T-helper 17 cell (primary cell): ENCODE data around the gene ZNRF3. TPM values are rescaled to one million over a fixed set of nuclear protein-coding genes. Genes with fewer than 3 reads are reported as not detected.
"Not testable (repeated sequence)": the region's sequence is repeated elsewhere in the genome, so short reads cannot be mapped to it uniquely, and the experiment has no call there.

ENCODE experiments used
- ATAC-seq: fragments of 150-1000 bp; cut with Tn5 transposase; 2 replicates; pipeline ENCODE4 v1.10.0; 2021; ENCODE audit warnings: mild to moderate bottlenecking, moderate library complexity
- DNase-seq, 3 donors: peaks; one replicate each; pipeline versions ENCODE4 v3.0.0 to v3.0.0-alpha.2; 2020 to 2021
- H3K9me3 ChIP-seq: one replicate; pipeline ENCODE4 v1.7.0; 2013; ENCODE audit warnings: low read length, mild to moderate bottlenecking; ENCODE audit not compliant: control insufficient read depth, poor library complexity, severe bottlenecking
- H3K27ac Mint-ChIP-seq: one replicate; pipeline ENCODE4 v1.8.0; 2022; ENCODE audit warnings: mild to moderate bottlenecking, moderate library complexity, mixed read lengths
- H3K27me3 Mint-ChIP-seq: one replicate; pipeline ENCODE4 v1.8.0; 2022; ENCODE audit warnings: mixed read lengths
- H3K36me3 Mint-ChIP-seq: one replicate; pipeline ENCODE4 v1.8.0; 2022; ENCODE audit warnings: low read depth, mixed read lengths
- H3K4me1 Mint-ChIP-seq: one replicate; pipeline ENCODE4 v1.8.0; 2022; ENCODE audit warnings: mild to moderate bottlenecking, mixed read lengths
- H3K4me3 Mint-ChIP-seq: one replicate; pipeline ENCODE4 v1.8.0; 2022; ENCODE audit warnings: mild to moderate bottlenecking, moderate library complexity, mixed read lengths
- total RNA-seq, 4 donors: library from RNA in 2 of 4; stranded (reverse) in 2 of 4; gene quantifications; one replicate each; pipeline ENCODE4 v1.2.3 and lab custom pipeline; 2022 to 2026

ZNRF3 gene
- total RNA-seq, 2 donors from 2014 or later: 0.31 to 0.72 TPM

DNA sequence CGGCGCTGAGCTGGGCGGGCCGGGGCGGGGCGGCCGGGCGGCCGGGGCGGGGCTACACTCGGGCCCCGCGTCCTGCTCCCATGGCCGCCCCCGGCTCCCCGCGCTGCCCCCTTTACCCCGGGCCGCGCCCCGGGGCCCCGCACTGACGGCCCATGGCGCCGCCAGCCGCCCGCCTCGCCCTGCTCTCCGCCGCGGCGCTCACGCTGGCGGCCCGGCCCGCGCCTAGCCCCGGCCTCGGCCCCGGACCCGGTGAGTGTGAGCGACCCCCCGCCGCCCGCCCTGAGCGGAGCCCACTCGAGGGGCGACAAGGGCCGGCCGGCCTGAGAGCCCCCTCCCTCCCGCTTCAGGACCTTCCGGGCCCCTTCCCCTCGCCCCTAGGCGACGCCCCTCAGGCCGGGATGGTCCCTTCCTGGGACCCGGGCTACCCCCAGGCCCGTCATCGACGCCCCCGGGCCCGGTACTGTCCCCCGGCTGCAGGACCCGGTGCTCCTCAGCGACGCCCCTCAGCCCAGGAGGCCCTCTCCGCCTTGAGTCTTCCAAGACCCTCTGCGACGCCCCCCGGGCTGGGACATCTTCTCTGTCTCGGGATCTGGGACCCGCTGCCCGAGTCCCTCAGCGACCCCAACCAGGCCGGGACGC, 189.7 kb downstream of the ZNRF3 start, which contains the start of gene KREMEN1:
Gene KREMEN1, plus strand, starts transcription at position 57 of the 639 bp plus-strand sequence. Its CDS starts 96 bp downstream, at position 153.
- H3K4me3 Mint-ChIP-seq: peak within 1 kb of the TSS; percentile 85
- H3K36me3 Mint-ChIP-seq: peaks cover 2% of the 10 kb centered on the region
- H3K27ac Mint-ChIP-seq: no peak within 1 kb of the TSS
- ATAC-seq: no peak
- H3K4me1 Mint-ChIP-seq: peaks cover 18% of the 10 kb centered on the region
- peaks cover 30% of the 10 kb centered on the region for H3K27me3 Mint-ChIP-seq
- peaks cover 2% of the 10 kb centered on the region for H3K9me3 ChIP-seq
- no peak for DNase-seq

DNA sequence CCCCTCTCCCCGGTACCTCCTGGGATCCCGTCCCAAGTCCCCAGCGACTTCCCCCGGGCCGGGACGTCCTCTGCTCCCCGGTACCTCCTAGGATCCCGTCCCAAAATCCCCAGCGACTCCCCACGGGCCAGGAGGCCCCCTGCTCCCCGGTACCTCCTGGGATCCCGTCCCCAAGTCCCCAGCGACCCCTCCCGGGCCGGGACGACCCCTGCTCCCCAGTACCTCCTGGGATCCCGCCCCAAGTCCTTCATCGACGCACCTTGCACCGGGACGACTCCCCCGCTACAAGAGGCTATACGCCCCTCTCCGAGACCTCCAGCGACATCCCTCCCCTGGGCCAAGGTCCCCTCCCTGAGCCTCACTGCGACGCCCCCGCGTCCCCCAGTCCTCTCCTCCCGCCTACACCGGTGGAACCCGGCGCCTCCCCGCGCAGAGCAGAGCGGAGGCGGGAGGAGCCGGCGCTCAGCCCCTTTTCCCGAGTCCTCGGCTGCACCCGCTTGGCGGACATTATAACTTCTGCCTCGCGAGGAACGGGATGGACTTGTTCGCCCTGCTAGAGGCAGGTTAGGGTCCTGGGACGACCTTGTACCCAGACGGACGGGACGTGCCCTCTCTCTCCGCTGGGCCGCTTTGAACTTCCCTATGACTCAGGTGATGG, 190.4 kb downstream of the ZNRF3 start:
- Mint-ChIP-seq H3K27ac (no peak overlapping the region), H3K27me3 (peaks cover 37% of the 10 kb centered on the region), H3K36me3 (peaks cover 2% of the 10 kb centered on the region), H3K4me1 (peaks cover 18% of the 10 kb centered on the region), H3K4me3 (peak overlapping the region; percentile 84)
- ATAC-seq (no peak), DNase-seq (peak in 1 of 3 donors; percentile 15)
- peaks cover 2% of the 10 kb centered on the region for H3K9me3 ChIP-seq

DNA sequence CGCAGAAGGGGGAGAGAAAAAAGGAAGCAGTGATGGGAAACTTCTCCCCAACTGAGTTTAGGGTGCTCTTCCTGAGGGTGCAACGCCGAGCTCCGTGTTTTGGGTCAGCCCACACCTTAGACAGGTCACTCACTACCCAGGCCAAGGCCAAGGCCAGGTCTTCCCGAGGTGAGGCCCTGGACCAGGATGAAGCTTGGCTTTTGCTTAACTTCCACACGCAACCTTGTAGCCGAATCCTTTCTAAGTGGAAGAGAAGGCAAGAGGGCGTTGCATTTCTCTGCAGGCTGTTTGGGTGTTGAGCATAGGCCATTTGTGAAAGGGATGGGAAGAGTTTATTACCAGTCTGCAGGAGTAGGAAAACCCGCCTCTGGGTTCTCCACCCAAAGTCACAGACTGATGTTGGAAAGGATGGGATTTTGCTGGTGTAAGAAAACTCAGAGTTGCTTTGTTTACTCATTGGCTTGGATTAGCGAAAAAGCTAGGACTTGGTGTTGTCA, 191.0 kb downstream of the ZNRF3 start:
- Mint-ChIP-seq H3K36me3 (peaks cover 2% of the 10 kb centered on the region), H3K4me1 (peaks cover 18% of the 10 kb centered on the region), H3K27ac (no peak overlapping the region), H3K4me3 (peak overlapping the region; percentile 84), H3K27me3 (peaks cover 43% of the 10 kb centered on the region)
- DNase-seq: no peak
- ATAC-seq: no peak
- peaks cover 2% of the 10 kb centered on the region for H3K9me3 ChIP-seq

DNA sequence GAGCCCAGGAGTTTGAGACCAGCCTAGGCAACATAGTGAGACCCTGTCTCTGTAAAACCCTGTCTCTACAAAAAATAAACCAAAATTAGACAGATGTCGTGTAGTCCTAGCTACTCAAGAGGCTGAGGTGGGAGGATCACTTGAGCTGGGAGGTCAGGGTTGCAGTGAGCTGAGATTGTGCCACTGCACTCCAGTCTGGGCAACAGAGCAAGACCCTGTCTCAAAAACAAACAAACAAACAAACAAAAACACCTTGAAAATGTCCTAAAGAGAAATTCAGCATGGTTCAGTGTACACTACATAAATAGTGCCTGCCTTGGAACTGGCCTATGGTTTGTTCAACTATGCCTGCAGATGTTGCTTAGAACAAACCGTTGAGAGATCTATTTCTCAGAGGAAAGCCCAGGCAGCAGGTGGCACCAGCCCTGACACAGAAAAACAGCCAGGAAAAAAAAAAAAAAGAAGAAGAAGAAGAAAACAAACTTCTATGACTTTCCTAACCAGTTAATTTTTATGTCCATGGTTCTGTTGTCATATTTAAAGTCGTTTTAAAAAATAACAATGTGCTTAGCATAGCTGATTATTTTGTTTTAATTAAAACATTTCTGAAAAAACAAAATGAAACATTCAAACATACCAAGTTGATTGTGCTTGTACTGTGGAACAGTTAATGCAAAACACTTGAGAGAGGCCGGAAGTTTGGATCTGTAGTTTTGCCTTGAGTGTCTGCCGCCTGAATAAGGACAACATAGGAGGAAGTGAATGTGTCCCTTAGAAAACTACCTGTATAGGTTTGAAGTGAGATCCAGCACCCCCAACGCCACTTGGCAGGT, 194.9 kb downstream of the ZNRF3 start:
- Mint-ChIP-seq H3K27me3 (peaks cover 48% of the 10 kb centered on the region), H3K4me1 (peaks cover 4% of the 10 kb centered on the region), H3K36me3 (peaks cover 2% of the 10 kb centered on the region), H3K4me3 (no peak overlapping the region), H3K27ac (peak overlapping the region; percentile 11)
- peaks cover 2% of the 10 kb centered on the region for H3K9me3 ChIP-seq
- DNase-seq: no peak
- ATAC-seq: no peak

DNA sequence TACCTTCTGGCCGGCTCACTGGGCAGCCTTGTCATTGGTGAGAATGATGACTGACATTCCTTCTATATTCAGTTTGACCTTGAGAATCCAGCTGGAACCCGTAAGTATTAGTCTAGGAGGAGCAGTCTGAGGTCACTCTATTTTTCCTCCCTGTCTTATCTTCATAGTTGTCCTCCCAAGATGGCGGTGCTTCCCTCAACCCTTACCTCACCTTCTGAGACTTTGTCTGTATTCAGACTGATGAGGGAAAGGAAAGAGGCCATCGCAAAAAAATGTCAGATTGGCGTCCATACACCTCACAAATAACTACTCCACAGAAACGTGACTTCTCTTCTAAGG, 195.5 kb downstream of the ZNRF3 start:
- peaks cover 2% of the 10 kb centered on the region for H3K36me3 Mint-ChIP-seq

DNA sequence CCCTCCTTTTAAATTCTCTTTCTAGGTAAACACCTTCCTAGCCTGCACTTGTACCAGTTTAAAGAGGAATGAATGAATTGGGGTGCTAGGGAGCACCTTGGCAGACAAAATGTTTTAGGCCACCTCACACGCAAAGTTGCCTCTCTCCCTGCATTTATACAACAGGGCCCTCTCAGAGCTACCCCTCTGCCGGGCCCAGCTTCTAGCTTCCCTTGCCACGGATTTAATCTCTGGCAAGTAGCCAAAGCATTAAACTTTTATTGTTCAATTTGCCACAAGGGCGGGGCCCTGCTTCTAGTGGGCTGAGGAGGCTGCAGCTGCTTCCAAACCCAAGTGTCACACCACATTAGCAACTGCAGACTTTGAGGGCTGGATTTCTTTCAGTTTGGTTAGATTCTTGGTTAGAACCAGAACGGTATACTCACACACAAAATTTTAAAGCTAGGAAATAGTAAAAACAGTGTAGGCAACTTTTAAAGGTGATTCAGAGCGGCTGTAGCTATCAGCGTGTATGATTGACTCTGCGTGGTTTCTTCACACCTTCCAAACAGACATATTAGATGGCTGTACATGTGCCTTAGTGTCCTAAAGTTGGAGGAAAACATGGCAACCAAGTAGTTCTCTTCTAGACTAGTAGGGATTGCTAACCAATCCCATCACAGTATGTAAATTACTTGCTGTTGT, 196.0 kb downstream of the ZNRF3 start:
- H3K27me3 Mint-ChIP-seq: peaks cover 42% of the 10 kb centered on the region
- peaks cover 2% of the 10 kb centered on the region for H3K36me3 Mint-ChIP-seq
- H3K4me1 Mint-ChIP-seq: peaks cover 4% of the 10 kb centered on the region
- H3K9me3 ChIP-seq: peaks cover 2% of the 10 kb centered on the region
- H3K27ac Mint-ChIP-seq: no peak overlapping the region
- H3K4me3 Mint-ChIP-seq: no peak overlapping the region
- DNase-seq (no peak), ATAC-seq (no peak)

More for the DNA sequence above, 195.5 kb downstream of the ZNRF3 start:
- ATAC-seq (no peak), DNase-seq (no peak)
- Mint-ChIP-seq H3K4me1 (peaks cover 4% of the 10 kb centered on the region), H3K27ac (peak overlapping the region; percentile 11), H3K27me3 (peaks cover 48% of the 10 kb centered on the region), H3K4me3 (no peak overlapping the region)
- H3K9me3 ChIP-seq: peaks cover 2% of the 10 kb centered on the region

DNA sequence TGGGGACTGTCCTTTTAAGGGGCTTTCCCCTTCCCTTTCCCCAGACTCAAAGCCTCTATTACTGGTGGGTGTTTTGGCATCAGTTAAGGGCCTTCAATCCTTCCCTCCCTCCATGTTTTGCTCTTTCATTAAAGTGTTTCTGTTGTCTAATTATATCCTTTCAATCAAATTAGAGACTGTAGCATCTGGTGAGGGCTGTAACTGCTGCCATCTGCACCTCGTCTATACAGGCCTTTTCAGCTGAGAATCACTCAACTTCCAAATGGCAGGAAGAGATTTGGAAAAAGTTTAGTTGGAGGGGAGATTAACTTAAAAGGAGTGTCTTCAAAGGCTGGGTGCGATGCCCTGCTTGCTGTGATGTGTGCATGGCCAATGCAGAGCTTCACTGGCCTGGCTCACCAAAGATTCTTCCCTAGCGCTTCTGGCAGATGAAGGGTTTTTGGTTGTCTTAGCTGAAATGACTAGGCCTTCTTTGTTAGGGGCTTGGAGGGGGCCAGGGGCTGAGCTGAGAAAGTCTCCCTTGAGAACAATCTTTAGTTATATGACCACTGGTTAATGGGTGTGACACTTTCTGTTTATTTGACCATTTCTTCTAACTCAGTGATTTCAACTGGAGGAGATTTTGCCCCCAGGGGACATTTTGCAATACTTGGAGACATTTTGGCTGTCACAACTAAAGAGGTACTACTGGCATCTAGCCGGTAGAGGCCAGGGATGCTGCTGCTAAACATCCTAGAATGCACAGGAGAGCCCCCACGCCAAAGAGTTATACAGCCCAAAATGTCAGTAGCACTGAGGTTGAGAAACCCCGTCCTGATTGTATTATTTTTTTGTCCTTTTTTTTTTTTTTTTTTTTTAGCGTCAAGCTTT, 197.0 kb downstream of the ZNRF3 start:
- peaks cover 2% of the 10 kb centered on the region for H3K4me1 Mint-ChIP-seq
- ATAC-seq: no peak
- H3K27me3 Mint-ChIP-seq: peaks cover 35% of the 10 kb centered on the region
- no peak for DNase-seq
- H3K9me3 ChIP-seq: no peaks in the 10 kb centered on the region
- no peak overlapping the region for H3K4me3 Mint-ChIP-seq
- peaks cover 2% of the 10 kb centered on the region for H3K36me3 Mint-ChIP-seq
- H3K27ac Mint-ChIP-seq: no peak overlapping the region

DNA sequence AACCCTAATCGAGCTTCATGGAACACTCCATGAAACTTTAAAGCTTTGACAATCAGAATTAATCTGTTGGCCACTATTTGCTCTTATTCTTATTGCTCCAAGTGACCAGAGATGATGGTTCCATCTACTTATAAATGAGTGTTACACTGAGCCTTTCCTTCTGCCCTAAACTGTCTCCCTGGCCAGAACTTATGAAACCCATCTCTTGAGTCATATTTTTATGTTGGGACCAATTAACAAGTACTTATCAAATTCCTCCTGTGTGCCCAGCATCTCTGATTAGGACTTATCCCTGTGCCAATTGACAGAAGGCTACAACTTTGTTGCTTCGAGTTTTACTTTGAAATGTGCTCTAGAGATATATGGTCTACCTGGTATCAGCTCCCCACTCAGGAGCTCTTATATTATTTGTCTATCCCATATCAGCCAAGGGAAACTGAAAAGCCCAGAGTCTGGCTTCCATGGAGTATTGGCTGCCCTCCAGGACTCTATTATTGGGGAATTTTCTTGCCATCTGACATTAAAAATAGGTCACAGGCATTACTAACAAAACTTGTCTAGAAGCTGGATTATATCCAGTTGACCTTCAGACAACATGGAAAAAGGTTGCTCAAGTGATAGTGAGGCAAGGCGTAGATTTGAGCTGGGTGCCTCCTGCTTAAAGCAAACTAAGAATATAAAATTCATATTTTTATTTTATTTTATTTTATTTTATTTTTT, 198.3 kb downstream of the ZNRF3 start:
- H3K9me3 ChIP-seq: no peaks in the 10 kb centered on the region
- H3K36me3 Mint-ChIP-seq: no peaks in the 10 kb centered on the region
- no peak for DNase-seq
- peaks cover 27% of the 10 kb centered on the region for H3K27me3 Mint-ChIP-seq
- ATAC-seq: no peak
- no peaks in the 10 kb centered on the region for H3K4me1 Mint-ChIP-seq
- H3K27ac Mint-ChIP-seq: no peak overlapping the region
- no peak overlapping the region for H3K4me3 Mint-ChIP-seq

DNA sequence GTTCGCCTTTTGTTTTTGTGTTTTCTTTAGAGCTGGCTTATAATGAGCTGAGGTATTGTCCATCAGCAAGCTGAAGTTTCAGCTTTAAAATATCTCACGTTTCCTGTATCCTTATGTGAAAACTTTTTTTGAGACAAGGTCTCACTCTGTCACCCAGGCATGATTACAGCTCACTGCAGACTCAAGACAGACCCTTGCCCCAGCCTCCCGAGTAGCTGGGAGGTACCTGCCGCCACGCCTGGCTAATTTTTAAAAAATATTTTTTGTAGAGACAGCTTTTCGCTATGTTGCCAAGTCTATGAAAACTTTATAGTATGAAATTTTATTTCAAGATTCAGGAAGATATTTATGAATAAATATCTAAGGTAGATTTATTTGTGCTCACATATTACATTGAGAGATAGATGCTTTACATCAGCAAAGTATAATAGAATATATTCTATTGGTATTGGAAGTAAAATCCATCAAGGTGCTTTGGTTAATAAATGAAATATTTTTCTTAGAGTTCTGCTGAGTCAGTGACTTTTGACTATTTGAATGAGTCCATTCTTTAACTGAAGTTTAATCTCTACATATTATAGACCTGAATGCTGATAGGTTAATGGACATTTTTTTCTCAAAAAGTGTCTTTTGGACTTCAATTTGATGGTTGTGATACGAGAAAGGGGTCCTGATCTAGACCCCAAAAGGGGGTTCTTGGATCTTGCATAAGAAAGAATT, 199.6 kb downstream of the ZNRF3 start:
- no peak for DNase-seq
- Mint-ChIP-seq H3K27ac (no peak overlapping the region), H3K4me1 (no peaks in the 10 kb centered on the region), H3K4me3 (no peak overlapping the region), H3K36me3 (no peaks in the 10 kb centered on the region), H3K27me3 (peaks cover 25% of the 10 kb centered on the region)
- ATAC-seq: no peak
- H3K9me3 ChIP-seq: no peaks in the 10 kb centered on the region

DNA sequence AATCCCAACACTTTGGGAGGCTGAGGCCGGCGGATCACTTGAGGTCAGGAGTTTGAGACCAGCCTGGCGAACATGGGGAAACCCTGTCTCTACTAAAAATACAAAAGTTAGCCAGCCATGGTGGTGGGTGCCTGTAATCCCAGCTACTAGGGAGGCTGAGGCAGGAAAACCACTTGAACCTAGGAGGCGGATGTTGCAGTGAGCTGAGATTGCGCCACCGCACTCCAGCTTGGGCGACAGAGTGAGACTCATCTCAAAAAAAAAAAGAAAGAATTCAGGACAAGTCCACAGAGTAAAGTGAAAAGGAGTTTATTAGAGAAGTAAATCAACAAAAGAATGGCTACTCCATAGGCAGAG, 200.2 kb downstream of the ZNRF3 start:
- H3K27ac Mint-ChIP-seq, H3K4me1 Mint-ChIP-seq, ATAC-seq, H3K9me3 ChIP-seq, H3K4me3 Mint-ChIP-seq, DNase-seq, H3K36me3 Mint-ChIP-seq: not testable (repeated sequence)
- peaks cover 24% of the 10 kb centered on the region for H3K27me3 Mint-ChIP-seq

DNA sequence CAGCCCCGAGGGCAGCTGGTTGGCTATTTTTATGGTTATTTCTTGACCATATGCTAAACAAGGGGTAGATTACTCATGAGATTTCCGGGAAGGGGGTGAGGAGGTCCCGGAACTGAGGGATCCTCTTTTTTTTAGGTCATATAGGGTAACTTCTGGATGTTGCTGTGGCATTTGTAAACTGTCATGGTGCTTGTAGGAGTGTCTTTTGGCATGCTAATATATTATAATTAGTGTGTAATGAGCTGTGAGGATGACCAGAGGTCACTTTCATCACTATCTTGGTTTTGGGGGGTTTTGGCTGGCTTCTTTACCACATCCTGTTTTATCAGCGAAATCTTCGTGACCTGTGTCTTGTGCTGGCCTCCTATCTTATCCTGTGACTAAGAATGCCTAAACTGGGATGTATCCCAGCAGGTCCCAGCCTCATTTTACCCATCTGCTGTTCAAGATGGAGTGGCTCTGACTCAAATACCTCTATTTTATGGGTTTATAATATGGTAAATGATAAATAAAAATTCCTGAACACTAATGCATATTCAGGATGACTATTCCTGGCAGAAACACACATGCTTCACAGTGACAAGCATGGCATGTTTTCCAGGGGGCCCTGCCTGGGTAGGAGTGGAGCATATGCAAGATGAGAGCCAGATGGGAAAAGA, 200.7 kb downstream of the ZNRF3 start:
- no peaks in the 10 kb centered on the region for H3K9me3 ChIP-seq
- DNase-seq (no peak), ATAC-seq (no peak)
- Mint-ChIP-seq H3K27ac (no peak overlapping the region), H3K4me1 (no peaks in the 10 kb centered on the region), H3K27me3 (peaks cover 24% of the 10 kb centered on the region), H3K4me3 (no peak overlapping the region), H3K36me3 (no peaks in the 10 kb centered on the region)
